Astrocyte (in vitro differentiated cells and primary cell): ENCODE data around the gene METTL15.

Source experiments
- EZH2 ChIP-seq: IDR thresholded peaks from 2 replicates; pipeline ENCODE4 v1.6.1; 2012; ENCODE audit warnings: mild to moderate bottlenecking, low read length, inconsistent platforms; ENCODE audit not compliant: insufficient read depth
- TF ChIP-seq, protein P1 (sequence below): IDR thresholded peaks from 2 replicates; pipeline ENCODE4 v1.5.1; 2011; ENCODE audit warnings: low read depth, mild to moderate bottlenecking, inconsistent platforms, low read length, moderate library complexity; ENCODE audit not compliant: insufficient read depth

DNA sequence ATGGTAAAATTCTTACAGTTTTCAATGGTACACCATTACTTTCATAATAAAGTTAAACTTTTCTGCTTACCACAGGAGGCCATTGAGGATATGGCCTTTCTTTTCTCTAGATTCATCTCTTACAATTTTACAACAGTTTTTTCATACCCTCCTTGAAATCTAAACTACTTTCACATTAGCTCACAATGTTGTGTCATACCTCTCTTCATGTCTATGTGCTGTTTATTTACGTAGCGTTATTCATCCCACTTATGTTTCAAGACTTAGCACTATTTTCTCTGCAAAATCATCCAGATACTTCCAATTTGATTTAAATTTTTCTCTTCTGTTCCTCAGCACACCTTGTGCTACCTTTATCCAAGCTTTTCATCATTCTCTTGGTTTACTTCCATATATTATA lies 123.3 kb downstream of the METTL15 start:
- TF ChIP-seq, protein P1, sequence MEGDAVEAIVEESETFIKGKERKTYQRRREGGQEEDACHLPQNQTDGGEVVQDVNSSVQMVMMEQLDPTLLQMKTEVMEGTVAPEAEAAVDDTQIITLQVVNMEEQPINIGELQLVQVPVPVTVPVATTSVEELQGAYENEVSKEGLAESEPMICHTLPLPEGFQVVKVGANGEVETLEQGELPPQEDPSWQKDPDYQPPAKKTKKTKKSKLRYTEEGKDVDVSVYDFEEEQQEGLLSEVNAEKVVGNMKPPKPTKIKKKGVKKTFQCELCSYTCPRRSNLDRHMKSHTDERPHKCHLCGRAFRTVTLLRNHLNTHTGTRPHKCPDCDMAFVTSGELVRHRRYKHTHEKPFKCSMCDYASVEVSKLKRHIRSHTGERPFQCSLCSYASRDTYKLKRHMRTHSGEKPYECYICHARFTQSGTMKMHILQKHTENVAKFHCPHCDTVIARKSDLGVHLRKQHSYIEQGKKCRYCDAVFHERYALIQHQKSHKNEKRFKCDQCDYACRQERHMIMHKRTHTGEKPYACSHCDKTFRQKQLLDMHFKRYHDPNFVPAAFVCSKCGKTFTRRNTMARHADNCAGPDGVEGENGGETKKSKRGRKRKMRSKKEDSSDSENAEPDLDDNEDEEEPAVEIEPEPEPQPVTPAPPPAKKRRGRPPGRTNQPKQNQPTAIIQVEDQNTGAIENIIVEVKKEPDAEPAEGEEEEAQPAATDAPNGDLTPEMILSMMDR, result no peak
- no peak for TF ChIP-seq EZH2
